Cardiac muscle cell (in vitro differentiated cells and primary cell): ENCODE measurements around the gene GIGYF2. TPM values are rescaled to one million over a fixed set of nuclear protein-coding genes. Genes with fewer than 3 reads are reported as not detected.
"Not testable (repeated sequence)": the region's sequence is repeated elsewhere in the genome, so short reads cannot be mapped to it uniquely, and the experiment has no call there.

ENCODE experiments used
- DNase-seq, 2 donors: peaks; one replicate each; pipeline versions ENCODE4 v3.0.0 to v3.0.0-alpha.2; 2010 to 2017; ENCODE audit warnings: low read depth in 1 of 2, low spot score in 1 of 2
- H3K27ac ChIP-seq: fragments of 200-600 bp; sonication (generic); 2 replicates; pipeline ENCODE4 v1.5.1; 2016
- H3K27me3 ChIP-seq: fragments of 200-600 bp; sonication (generic); 2 replicates; pipeline ENCODE4 v1.6.0; 2016; ENCODE audit warnings: control low read depth
- H3K36me3 ChIP-seq: fragments of 200-600 bp; sonication (generic); 2 replicates; pipeline ENCODE4 v1.5.1; 2016; ENCODE audit warnings: control low read depth
- H3K4me1 ChIP-seq: fragments of 200-600 bp; sonication (generic); 2 replicates; pipeline ENCODE4 v1.8.1; 2017; ENCODE audit warnings: low read depth, mild to moderate bottlenecking, mixed run types
- H3K4me3 ChIP-seq: fragments of 200-600 bp; sonication (generic); 2 replicates; pipeline ENCODE4 v1.5.1; 2016; ENCODE audit warnings: mild to moderate bottlenecking
- H3K9me3 ChIP-seq: fragments of 200-600 bp; sonication (generic); 2 replicates; pipeline ENCODE4 v1.5.1; 2017; ENCODE audit warnings: low read depth, mild to moderate bottlenecking, control low read depth
- CTCF ChIP-seq: IDR thresholded peaks from 2 replicates; pipeline ENCODE4 v1.5.1; 2012; ENCODE audit warnings: low read depth, mild to moderate bottlenecking, low read length
- polyA plus RNA-seq: library from polyadenylated mRNA; unstranded; fragments of >200 nt; fragmentation: Nextera tagmentation; extraction: Ambion mirVana; gene quantifications from 2 replicates; pipeline ENCODE4 v1.2.1, GENCODE V29; 2016
- total RNA-seq: library from RNA; depleted of rRNA; stranded (reverse); fragments of >200 nt; gene quantifications from 2 replicates; pipeline ENCODE4 v1.2.3, GENCODE V29; 2016

The GIGYF2 gene
- total and polyA plus RNA-seq, 2 experiments from 2014 or later = 36.9 to 52.1 TPM

GRCh38 chr2:232681527-232681926 lies 15.6 kb upstream of the GIGYF2 start:
- peak in 1 of 2 donors; percentile 27 for DNase-seq
- TF ChIP-seq CTCF = no peak
- Histone ChIP-seq H3K9me3 (no peaks in the 10 kb centered on the region), H3K27ac (no peak overlapping the region), H3K36me3 (no peaks in the 10 kb centered on the region), H3K4me1 (no peaks in the 10 kb centered on the region), H3K4me3 (no peak overlapping the region), H3K27me3 (no peaks in the 10 kb centered on the region)

GRCh38 chr2:232683368-232683767 lies 13.8 kb upstream of the GIGYF2 start:
- no peak for TF ChIP-seq CTCF
- no peak for DNase-seq

GRCh38 chr2:232685391-232685790 lies 11.7 kb upstream of the GIGYF2 start:
- H3K36me3 ChIP-seq = not testable (repeated sequence)

More at GRCh38 chr2:232683368-232683767, 13.8 kb upstream of the GIGYF2 start:
- Histone ChIP-seq H3K27me3 (no peaks in the 10 kb centered on the region), H3K27ac (no peak overlapping the region), H3K4me1 (no peaks in the 10 kb centered on the region), H3K9me3 (no peaks in the 10 kb centered on the region), H3K36me3 (no peaks in the 10 kb centered on the region), H3K4me3 (no peak overlapping the region)

GRCh38 chr2:232687382-232688160 lies 9.6 kb upstream of the GIGYF2 start:
- no peaks in the 10 kb centered on the region for H3K4me1 ChIP-seq
- no peak for DNase-seq
- no peak overlapping the region for H3K4me3 ChIP-seq
- no peak overlapping the region for H3K27ac ChIP-seq
- no peaks in the 10 kb centered on the region for H3K9me3 ChIP-seq
- H3K36me3 ChIP-seq = no peaks in the 10 kb centered on the region
- H3K27me3 ChIP-seq = no peaks in the 10 kb centered on the region
- TF ChIP-seq CTCF = no peak

More at GRCh38 chr2:232685391-232685790, 11.7 kb upstream of the GIGYF2 start:
- not testable (repeated sequence) for DNase-seq, H3K4me3 ChIP-seq, H3K4me1 ChIP-seq, H3K9me3 ChIP-seq, H3K27me3 ChIP-seq, H3K27ac ChIP-seq

GRCh38 chr2:232688201-232688600 lies 8.9 kb upstream of the GIGYF2 start:
- TF ChIP-seq CTCF = no peak
- H3K27ac ChIP-seq = no peak overlapping the region
- H3K4me1 ChIP-seq = no peaks in the 10 kb centered on the region
- H3K9me3 ChIP-seq = no peaks in the 10 kb centered on the region
- H3K4me3 ChIP-seq = no peak overlapping the region
- no peaks in the 10 kb centered on the region for H3K27me3 ChIP-seq
- no peaks in the 10 kb centered on the region for H3K36me3 ChIP-seq
- DNase-seq = no peak

GRCh38 chr2:232689152-232689910 lies 7.8 kb upstream of the GIGYF2 start:
- DNase-seq = peak in 1 of 2 donors; percentile 73
- no peaks in the 10 kb centered on the region for H3K4me1 ChIP-seq
- no peak overlapping the region for H3K4me3 ChIP-seq
- no peak overlapping the region for H3K27ac ChIP-seq
- no peaks in the 10 kb centered on the region for H3K9me3 ChIP-seq
- TF ChIP-seq CTCF = no peak
- no peaks in the 10 kb centered on the region for H3K27me3 ChIP-seq
- H3K36me3 ChIP-seq = no peaks in the 10 kb centered on the region

GRCh38 chr2:232691117-232691516 lies 6.0 kb upstream of the GIGYF2 start:
- H3K27me3 ChIP-seq, DNase-seq, H3K4me1 ChIP-seq, H3K9me3 ChIP-seq, H3K27ac ChIP-seq, H3K4me3 ChIP-seq, H3K36me3 ChIP-seq: not testable (repeated sequence)
